PC-3 (cell line): Measurements from ENCODE around the gene SLCO2A1. TPM values are rescaled to one million over a fixed set of nuclear protein-coding genes. Genes with fewer than 3 reads are reported as not detected.

Experiments used
- ATAC-seq: fragments of 200-7000 bp; cut with Tn5 transposase; 2 replicates; pipeline ENCODE4 v1.9.1; 2020; ENCODE audit warnings: mild to moderate bottlenecking, moderate library complexity
- BruUV-seq: library from RNA; stranded (reverse); fragments of 400-500 nt; replicated peaks from 2 replicates; lab custom pipeline; 2021; lab: Mats Ljungman, UMichigan
- CTCF ChIA-PET: fragments of 300-600 bp; sonication (Branson Sonifier 250); formaldehyde crosslinking; loops from one replicate; lab custom pipeline; 2022; ENCODE audit warnings: antibody characterized with exemption; lab: Charles Lee
- POLR2A ChIA-PET: fragments of 300-600 bp; sonication (Branson Sonifier 250); formaldehyde crosslinking; loops from one replicate; lab custom pipeline; 2022; ENCODE audit warnings: antibody characterized with exemption; ENCODE audit not compliant: unreplicated experiment; lab: Charles Lee
- DNase-seq: peaks from one replicate; pipeline ENCODE4 v3.0.0-alpha.2; 2015
- H2AFZ ChIP-seq: fragments of 300-600 bp; sonication (generic); 2 replicates; pipeline ENCODE4 v1.6.0; 2016; ENCODE audit warnings: antibody characterized with exemption, low read length
- H3F3A ChIP-seq: fragments of 300-600 bp; sonication (generic); one replicate; pipeline ENCODE4 v1.6.0; 2017; ENCODE audit warnings: antibody characterized with exemption, low read length, control low read depth, mild to moderate bottlenecking; ENCODE audit not compliant: unreplicated experiment
- H3K27ac ChIP-seq: fragments of 300-600 bp; sonication (generic); 2 replicates; pipeline ENCODE4 v1.5.1; 2016; ENCODE audit warnings: mild to moderate bottlenecking, low read length
- H3K27me3 ChIP-seq: fragments of 300-600 bp; sonication (generic); 2 replicates; pipeline ENCODE4 v1.6.1; 2016; ENCODE audit warnings: low read length, mixed read lengths
- H3K36me3 ChIP-seq: fragments of 300-600 bp; sonication (generic); 2 replicates; pipeline ENCODE4 v1.6.1; 2016; ENCODE audit warnings: low read depth, mixed run types, low read length, mixed read lengths
- H3K4me1 ChIP-seq: fragments of 300-600 bp; sonication (generic); 2 replicates; pipeline ENCODE4 v1.5.1; 2016; ENCODE audit warnings: low read length; ENCODE audit not compliant: insufficient read depth
- H3K4me2 ChIP-seq: fragments of 300-600 bp; sonication (generic); 2 replicates; pipeline ENCODE4 v1.6.0; 2016; ENCODE audit warnings: low read length
- H3K4me3 ChIP-seq: fragments of 300-600 bp; sonication (generic); 2 replicates; pipeline ENCODE4 v1.5.1; 2016; ENCODE audit warnings: mild to moderate bottlenecking, low read length, mixed read lengths
- H3K79me2 ChIP-seq: fragments of 300-600 bp; sonication (generic); 2 replicates; pipeline ENCODE4 v1.6.1; 2017; ENCODE audit warnings: low read length, mixed read lengths
- H3K9ac ChIP-seq: fragments of 300-600 bp; sonication (generic); 2 replicates; pipeline ENCODE4 v1.6.0; 2016; ENCODE audit warnings: mild to moderate bottlenecking, low read length
- H3K9me2 ChIP-seq: fragments of 300-600 bp; sonication (generic); replicated peaks from 2 replicates; pipeline ENCODE4 v1.6.1; 2016; ENCODE audit warnings: mixed run types, low read length, mixed read lengths
- H3K9me3 ChIP-seq: fragments of 300-600 bp; sonication (generic); 2 replicates; pipeline ENCODE4 v1.6.1; 2016; ENCODE audit warnings: low read length, mixed read lengths
- H4K20me1 ChIP-seq: fragments of 300-600 bp; sonication (generic); 2 replicates; pipeline ENCODE4 v1.6.1; 2016; ENCODE audit warnings: low read length, mixed read lengths
- EZH2 ChIP-seq: fragments of 300-600 bp; sonication (generic); IDR thresholded peaks from one replicate; pipeline ENCODE4 v1.6.1; 2017; ENCODE audit warnings: antibody characterized with exemption, mild to moderate bottlenecking, low read length; ENCODE audit not compliant: unreplicated experiment
- EZH2phosphoT487 ChIP-seq: fragments of 300-600 bp; sonication (generic); IDR thresholded peaks from 2 replicates; pipeline ENCODE4 v1.6.1; 2018; ENCODE audit warnings: mild to moderate bottlenecking, antibody characterized with exemption, low read length, borderline replicate concordance
- intact Hi-C: fragments of 100-400 bp; cut with micrococcal nuclease; formaldehyde crosslinking; loops from 2 replicates; pipeline ENCODE4 v1.9.0; 2023
- total RNA-seq: library from RNA; depleted of rRNA; stranded (reverse); fragments of >200 nt; gene quantifications from 2 replicates; pipeline ENCODE4 v1.2.3, GENCODE V29; 2014
- TF ChIP-seq, protein P1 (sequence below): fragments of 300-600 bp; sonication (generic); conservative IDR thresholded peaks from 2 replicates; pipeline ENCODE4 v1.5.1; 2017; ENCODE audit warnings: antibody characterized with exemption, low read depth, mild to moderate bottlenecking, low read length

SLCO2A1 gene
- total RNA-seq, 1 experiment from 2014 or later = not detected

GRCh38 chr3:133944181-133944580 lies 85.5 kb downstream of the SLCO2A1 start:
- no peaks in the 10 kb centered on the region for H3K9me2 ChIP-seq
- H3K9me3 ChIP-seq = no peaks in the 10 kb centered on the region
- peaks cover 32% of the 10 kb centered on the region for H3K4me1 ChIP-seq
- H2AFZ ChIP-seq = no peak overlapping the region
- no peaks in the 10 kb centered on the region for H3K79me2 ChIP-seq
- no peak overlapping the region for H3K4me3 ChIP-seq
- 0 out of 2 replicates have a peak, but pooled peaks cover 7% of the 10 kb centered on the region for H3K27me3 ChIP-seq
- ATAC-seq (peak; percentile 54), DNase-seq (peak; percentile 60)
- no peaks in the 10 kb centered on the region for H3F3A ChIP-seq
- 0 out of 2 replicates have a peak overlapping the region, but pooled peaks have one; percentile 6 for H3K27ac ChIP-seq
- H3K36me3 ChIP-seq = no peaks in the 10 kb centered on the region
- no TSS peak for BruUV-seq
- CTCF ChIA-PET = no interaction called here
- H3K4me2 ChIP-seq = peak overlapping the region; percentile 65
- POLR2A ChIA-PET = no interaction called here
- TF ChIP-seq EZH2phosphoT487 (no peak), EZH2 (no peak)
- TF ChIP-seq, protein P1, sequence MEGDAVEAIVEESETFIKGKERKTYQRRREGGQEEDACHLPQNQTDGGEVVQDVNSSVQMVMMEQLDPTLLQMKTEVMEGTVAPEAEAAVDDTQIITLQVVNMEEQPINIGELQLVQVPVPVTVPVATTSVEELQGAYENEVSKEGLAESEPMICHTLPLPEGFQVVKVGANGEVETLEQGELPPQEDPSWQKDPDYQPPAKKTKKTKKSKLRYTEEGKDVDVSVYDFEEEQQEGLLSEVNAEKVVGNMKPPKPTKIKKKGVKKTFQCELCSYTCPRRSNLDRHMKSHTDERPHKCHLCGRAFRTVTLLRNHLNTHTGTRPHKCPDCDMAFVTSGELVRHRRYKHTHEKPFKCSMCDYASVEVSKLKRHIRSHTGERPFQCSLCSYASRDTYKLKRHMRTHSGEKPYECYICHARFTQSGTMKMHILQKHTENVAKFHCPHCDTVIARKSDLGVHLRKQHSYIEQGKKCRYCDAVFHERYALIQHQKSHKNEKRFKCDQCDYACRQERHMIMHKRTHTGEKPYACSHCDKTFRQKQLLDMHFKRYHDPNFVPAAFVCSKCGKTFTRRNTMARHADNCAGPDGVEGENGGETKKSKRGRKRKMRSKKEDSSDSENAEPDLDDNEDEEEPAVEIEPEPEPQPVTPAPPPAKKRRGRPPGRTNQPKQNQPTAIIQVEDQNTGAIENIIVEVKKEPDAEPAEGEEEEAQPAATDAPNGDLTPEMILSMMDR = no peak
- H4K20me1 ChIP-seq = 0 out of 2 replicates have a peak, but pooled peaks cover 8% of the 10 kb centered on the region
- intact Hi-C loops = no loop called here
- H3K9ac ChIP-seq = no peak overlapping the region

GRCh38 chr3:133943639-133944141 lies 86.0 kb downstream of the SLCO2A1 start:
- Histone ChIP-seq H3F3A (no peaks in the 10 kb centered on the region), H3K27ac (0 out of 2 replicates have a peak overlapping the region, but pooled peaks have one; percentile 6), H3K9me2 (no peaks in the 10 kb centered on the region), H3K4me3 (no peak overlapping the region), H3K79me2 (no peaks in the 10 kb centered on the region), H3K4me2 (peak overlapping the region; percentile 65), H3K36me3 (no peaks in the 10 kb centered on the region), H2AFZ (no peak overlapping the region), H3K9ac (no peak overlapping the region), H4K20me1 (0 out of 2 replicates have a peak, but pooled peaks cover 8% of the 10 kb centered on the region), H3K27me3 (0 out of 2 replicates have a peak, but pooled peaks cover 7% of the 10 kb centered on the region), H3K9me3 (no peaks in the 10 kb centered on the region), H3K4me1 (peaks cover 32% of the 10 kb centered on the region)
- intact Hi-C loops = no loop called here
- ChIA-PET CTCF (no interaction called here), POLR2A (no interaction called here)
- no peak for TF ChIP-seq EZH2
- TF ChIP-seq, protein P1 = no peak
- TF ChIP-seq EZH2phosphoT487 = peak; percentile 61; the same call in 1 of the 2 replicates
- BruUV-seq = no TSS peak
- DNase-seq (peak; percentile 88), ATAC-seq (peak; percentile 72)

GRCh38 chr3:133943031-133943535 lies 86.6 kb downstream of the SLCO2A1 start:
- H3K9me2 ChIP-seq = no peaks in the 10 kb centered on the region
- H4K20me1 ChIP-seq = 0 out of 2 replicates have a peak, but pooled peaks cover 8% of the 10 kb centered on the region
- no peak for DNase-seq
- H3K4me2 ChIP-seq = 0 out of 2 replicates have a peak overlapping the region, but pooled peaks have one; percentile 5
- H3K36me3 ChIP-seq = no peaks in the 10 kb centered on the region
- no peak overlapping the region for H3K27ac ChIP-seq
- CTCF ChIA-PET = no interaction called here
- H3F3A ChIP-seq = no peaks in the 10 kb centered on the region
- POLR2A ChIA-PET = no interaction called here
- BruUV-seq = no TSS peak
- no peak overlapping the region for H3K4me3 ChIP-seq
- TF ChIP-seq EZH2 = no peak
- TF ChIP-seq, protein P1 = no peak
- no peak for TF ChIP-seq EZH2phosphoT487
- 0 out of 2 replicates have a peak, but pooled peaks cover 7% of the 10 kb centered on the region for H3K27me3 ChIP-seq
- H3K4me1 ChIP-seq = peaks cover 32% of the 10 kb centered on the region
- no peak overlapping the region for H3K9ac ChIP-seq
- intact Hi-C loops = no loop called here
- no peak; the same call in 1 of the 2 replicates for ATAC-seq
- H3K9me3 ChIP-seq = no peaks in the 10 kb centered on the region
- H2AFZ ChIP-seq = no peak overlapping the region
- no peaks in the 10 kb centered on the region for H3K79me2 ChIP-seq
